Measurements from ENCODE around the gene PRR15L.

DNA sequence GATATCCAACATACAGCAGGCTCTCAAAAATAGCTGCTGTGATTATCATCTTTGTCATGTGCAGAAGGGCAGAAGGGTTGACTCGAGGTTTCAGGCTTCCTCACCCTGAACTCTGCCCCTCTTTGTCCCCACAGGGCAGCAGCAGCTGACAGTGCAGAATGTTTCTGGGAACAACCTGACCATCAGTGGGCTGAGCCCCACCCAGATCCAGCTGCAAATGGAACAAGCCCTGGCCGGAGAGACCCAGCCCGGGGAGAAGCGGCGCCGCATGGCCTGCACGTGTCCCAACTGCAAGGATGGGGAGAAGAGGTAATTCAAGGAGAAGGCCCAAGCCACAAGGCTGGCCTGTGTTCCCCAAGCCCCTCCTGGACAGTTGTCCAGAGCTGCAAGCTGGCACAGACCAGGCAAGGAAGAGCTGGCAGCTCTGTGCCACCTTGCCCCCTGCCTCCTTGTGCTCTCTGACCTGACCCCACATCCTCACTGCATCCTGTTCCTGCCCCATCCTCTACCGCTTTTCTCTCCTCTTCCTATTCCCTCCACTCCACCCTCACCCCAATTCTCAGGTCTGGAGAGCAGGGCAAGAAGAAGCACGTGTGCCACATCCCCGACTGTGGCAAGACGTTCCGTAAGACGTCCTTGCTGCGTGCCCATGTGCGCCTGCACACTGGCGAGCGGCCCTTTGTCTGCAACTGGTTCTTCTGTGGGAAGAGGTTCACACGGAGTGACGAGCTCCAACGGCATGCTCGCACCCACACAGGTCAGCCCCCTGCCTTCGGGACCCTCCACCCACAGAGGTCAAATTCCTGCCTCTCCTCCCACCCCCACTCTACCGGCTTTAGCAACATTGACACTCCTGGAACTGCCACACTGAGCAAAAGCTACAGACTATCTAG is 32.7 kb downstream of the PRR15L start:
- TF ChIP-seq POLR2A (IDR thresholded peaks at IDR 0.05), result no peak
- TF ChIP-seq, protein P1, sequence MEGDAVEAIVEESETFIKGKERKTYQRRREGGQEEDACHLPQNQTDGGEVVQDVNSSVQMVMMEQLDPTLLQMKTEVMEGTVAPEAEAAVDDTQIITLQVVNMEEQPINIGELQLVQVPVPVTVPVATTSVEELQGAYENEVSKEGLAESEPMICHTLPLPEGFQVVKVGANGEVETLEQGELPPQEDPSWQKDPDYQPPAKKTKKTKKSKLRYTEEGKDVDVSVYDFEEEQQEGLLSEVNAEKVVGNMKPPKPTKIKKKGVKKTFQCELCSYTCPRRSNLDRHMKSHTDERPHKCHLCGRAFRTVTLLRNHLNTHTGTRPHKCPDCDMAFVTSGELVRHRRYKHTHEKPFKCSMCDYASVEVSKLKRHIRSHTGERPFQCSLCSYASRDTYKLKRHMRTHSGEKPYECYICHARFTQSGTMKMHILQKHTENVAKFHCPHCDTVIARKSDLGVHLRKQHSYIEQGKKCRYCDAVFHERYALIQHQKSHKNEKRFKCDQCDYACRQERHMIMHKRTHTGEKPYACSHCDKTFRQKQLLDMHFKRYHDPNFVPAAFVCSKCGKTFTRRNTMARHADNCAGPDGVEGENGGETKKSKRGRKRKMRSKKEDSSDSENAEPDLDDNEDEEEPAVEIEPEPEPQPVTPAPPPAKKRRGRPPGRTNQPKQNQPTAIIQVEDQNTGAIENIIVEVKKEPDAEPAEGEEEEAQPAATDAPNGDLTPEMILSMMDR (IDR thresholded peaks at IDR 0.05), result no peak
